Measurements from ENCODE around the gene SMC1A. TPM values are rescaled to one million over a fixed set of nuclear protein-coding genes. Genes with fewer than 3 reads are reported as not detected.

SMC1A gene
- total RNA-seq, 3 donors from 2014 or later = 25.3 to 38.3 (median 34.1) TPM

- intact Hi-C loops (cut with DNase I; ENCODE audit: low total_unique reads) = no loop called here
- peaks cover 0 to 22% of the 10 kb centered on the region in 2 donors for H3K27me3 ChIP-seq
- H3K9me3 ChIP-seq = peaks cover 0 to 11% of the 10 kb centered on the region in 2 donors
- no peaks in the 10 kb centered on the region for H3K36me3 ChIP-seq
- no peak overlapping the region for H3K4me3 ChIP-seq
- H3K4me1 ChIP-seq = no peaks in the 10 kb centered on the region
- TF ChIP-seq POLR2A (IDR thresholded peaks at IDR 0.05) = no peak
- no peak for TF ChIP-seq CTCF (IDR thresholded peaks at IDR 0.05)
- no peak for TF ChIP-seq POLR2AphosphoS5 (IDR thresholded peaks at IDR 0.05)
- no peak overlapping the region for H3K27ac ChIP-seq
- no peak for DNase-seq (ENCODE audit: low spot score in 2 of 2)
These were observed 66.3 kb downstream of the SMC1A start for GRCh38 chrX:53356186-53356585.

- H3K27ac ChIP-seq = no peak overlapping the region
- intact Hi-C loops (cut with DNase I; ENCODE audit: low total_unique reads) = no loop called here
- H3K9me3 ChIP-seq = peaks cover 0 to 11% of the 10 kb centered on the region in 2 donors
- H3K4me3 ChIP-seq = no peak overlapping the region
- no peak for DNase-seq (ENCODE audit: low spot score in 2 of 2)
- H3K36me3 ChIP-seq = no peaks in the 10 kb centered on the region
- H3K4me1 ChIP-seq = no peaks in the 10 kb centered on the region
- TF ChIP-seq CTCF (IDR thresholded peaks at IDR 0.05) = no peak
- no peak for TF ChIP-seq POLR2A (IDR thresholded peaks at IDR 0.05)
- no peak for TF ChIP-seq POLR2AphosphoS5 (IDR thresholded peaks at IDR 0.05)
- peaks cover 0 to 22% of the 10 kb centered on the region in 2 donors for H3K27me3 ChIP-seq
These were observed 67.8 kb downstream of the SMC1A start for GRCh38 chrX:53354669-53355068.

GRCh38 chrX:53347948-53348347, 74.5 kb downstream of the SMC1A start:
- no peak for DNase-seq (ENCODE audit: low spot score in 2 of 2)
- H3K27ac ChIP-seq = no peak overlapping the region
- peaks cover 6 to 11% of the 10 kb centered on the region in 2 donors for H3K9me3 ChIP-seq
- TF ChIP-seq POLR2AphosphoS5 (IDR thresholded peaks at IDR 0.05) = no peak
- no peak for TF ChIP-seq POLR2A (IDR thresholded peaks at IDR 0.05)
- no peak for TF ChIP-seq CTCF (IDR thresholded peaks at IDR 0.05)
- H3K27me3 ChIP-seq = peaks cover 0 to 3% of the 10 kb centered on the region in 2 donors
- intact Hi-C loops (cut with DNase I; ENCODE audit: low total_unique reads) = no loop called here
- no peak overlapping the region for H3K4me3 ChIP-seq
- H3K4me1 ChIP-seq = no peaks in the 10 kb centered on the region
- no peaks in the 10 kb centered on the region for H3K36me3 ChIP-seq

DNA sequence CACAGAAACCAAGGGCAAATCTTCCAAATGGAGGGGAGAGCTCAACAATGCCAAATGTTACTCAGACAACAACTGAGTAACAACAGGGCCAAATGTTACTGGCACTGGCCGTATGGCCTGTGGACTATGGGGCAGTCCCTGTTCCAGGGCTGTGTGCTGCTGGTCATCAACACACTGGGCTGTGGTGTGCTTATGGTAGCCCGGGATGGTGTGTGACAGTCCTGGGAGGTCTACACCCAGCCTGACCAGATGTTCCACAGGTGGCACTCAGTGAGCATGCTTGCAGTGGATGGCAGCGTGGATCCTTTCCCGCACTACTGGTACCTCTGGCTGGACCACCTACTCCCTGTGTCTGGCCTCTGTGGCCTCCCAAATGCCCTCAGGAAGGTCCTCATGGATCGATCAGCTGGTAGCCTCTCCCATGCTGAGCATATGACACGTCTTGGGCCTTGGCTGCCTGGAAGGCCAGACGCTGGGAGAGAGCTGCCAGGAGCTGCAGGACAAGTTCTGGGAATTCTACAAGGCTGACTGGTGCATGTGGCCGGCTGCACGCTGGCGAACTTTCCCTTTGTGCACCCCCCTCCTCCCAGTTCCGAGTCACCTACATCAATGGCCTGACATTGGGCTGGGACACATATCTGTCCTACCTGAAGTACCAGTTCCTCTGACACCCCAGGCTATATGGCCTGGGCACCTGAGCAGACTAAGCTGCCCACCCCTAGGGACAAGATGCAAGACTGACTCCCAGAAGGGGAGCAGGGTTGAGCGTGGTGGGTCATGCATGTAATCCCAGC, 81.4 kb downstream of the SMC1A start:
- no peaks in the 10 kb centered on the region for H3K4me1 ChIP-seq
- H3K9me3 ChIP-seq = peaks cover 0 to 6% of the 10 kb centered on the region in 2 donors
- H3K27ac ChIP-seq = no peak overlapping the region
- peaks cover 0 to 20% of the 10 kb centered on the region in 2 donors for H3K27me3 ChIP-seq
- no peak overlapping the region for H3K4me3 ChIP-seq
- no peaks in the 10 kb centered on the region for H3K36me3 ChIP-seq
- intact Hi-C loops (cut with DNase I; ENCODE audit: low total_unique reads) = no loop called here
- no peak for TF ChIP-seq POLR2A (IDR thresholded peaks at IDR 0.05)
- TF ChIP-seq CTCF (IDR thresholded peaks at IDR 0.05) = no peak
- TF ChIP-seq POLR2AphosphoS5 (IDR thresholded peaks at IDR 0.05) = no peak
- no peak for DNase-seq (ENCODE audit: low spot score in 2 of 2)

- Histone ChIP-seq H3K4me1 (no peaks in the 10 kb centered on the region), H3K27me3 (peaks cover 0 to 34% of the 10 kb centered on the region in 2 donors), H3K9me3 (no peaks in the 10 kb centered on the region), H3K27ac (no peak overlapping the region), H3K36me3 (no peaks in the 10 kb centered on the region), H3K4me3 (no peak overlapping the region)
- intact Hi-C loops (cut with DNase I; ENCODE audit: low total_unique reads) = no loop called here
- TF ChIP-seq CTCF (IDR thresholded peaks at IDR 0.05) (no peak), POLR2AphosphoS5 (IDR thresholded peaks at IDR 0.05) (no peak), POLR2A (IDR thresholded peaks at IDR 0.05) (no peak)
- DNase-seq (ENCODE audit: low spot score in 2 of 2) = no peak
These were observed 85.4 kb downstream of the SMC1A start for GRCh38 chrX:53337101-53337500.

Data from breast epithelium (tissue), 4 donors.